Dedifferentiated amniotic fluid mesenchymal stem cell (primary cell): ENCODE data around the gene SMIM35.
"Not testable (repeated sequence)": the region's sequence is repeated elsewhere in the genome, so short reads cannot be mapped to it uniquely, and the experiment has no call there.

Source experiments
- DNase-seq: peaks from one replicate; pipeline ENCODE4 v3.0.0-alpha.2; 2016; ENCODE audit errors: extremely low spot score

The SMIM35 gene

DNA sequence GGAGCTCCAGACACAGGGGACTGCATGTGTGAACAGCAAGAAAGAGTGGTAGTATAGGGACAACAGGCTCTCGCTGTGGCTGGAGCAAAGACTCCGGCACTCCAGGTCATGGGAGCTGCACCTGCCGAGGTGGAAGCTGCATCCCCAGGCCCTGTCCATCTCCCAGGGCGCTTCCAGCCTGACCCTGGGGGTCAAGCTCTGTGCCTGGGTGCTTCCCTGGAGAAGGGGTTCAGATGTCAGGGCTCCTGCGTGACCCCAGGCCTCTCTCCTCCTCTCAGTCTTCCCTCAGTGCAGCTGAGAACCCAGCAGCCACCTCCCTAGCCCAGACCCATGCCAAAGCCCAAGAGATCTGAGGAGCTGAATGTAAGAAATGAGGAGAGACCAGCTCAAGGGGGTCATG, 6.5 kb downstream of the SMIM35 start:
- DNase-seq, result no peak

DNA sequence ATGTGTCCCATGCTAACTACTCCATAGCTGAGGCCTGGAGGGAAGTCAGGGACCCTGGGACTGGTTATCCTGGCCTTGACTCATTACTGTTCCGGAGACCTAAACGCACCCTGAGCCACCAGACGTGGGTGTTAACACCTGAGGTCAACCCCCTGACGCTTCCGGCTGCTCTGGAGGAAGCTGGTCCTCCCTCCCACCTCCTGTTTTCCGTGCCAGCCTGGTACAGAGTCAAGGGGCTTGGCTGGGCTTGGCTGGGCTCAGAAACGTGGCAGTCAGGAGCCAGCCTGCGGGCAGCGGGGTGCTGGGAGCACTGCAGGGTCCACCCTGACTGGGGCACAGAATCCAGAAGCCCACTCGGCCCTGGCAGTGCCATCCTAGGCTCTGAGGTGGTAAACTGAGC, 7.3 kb downstream of the SMIM35 start:
- no peak for DNase-seq

DNA sequence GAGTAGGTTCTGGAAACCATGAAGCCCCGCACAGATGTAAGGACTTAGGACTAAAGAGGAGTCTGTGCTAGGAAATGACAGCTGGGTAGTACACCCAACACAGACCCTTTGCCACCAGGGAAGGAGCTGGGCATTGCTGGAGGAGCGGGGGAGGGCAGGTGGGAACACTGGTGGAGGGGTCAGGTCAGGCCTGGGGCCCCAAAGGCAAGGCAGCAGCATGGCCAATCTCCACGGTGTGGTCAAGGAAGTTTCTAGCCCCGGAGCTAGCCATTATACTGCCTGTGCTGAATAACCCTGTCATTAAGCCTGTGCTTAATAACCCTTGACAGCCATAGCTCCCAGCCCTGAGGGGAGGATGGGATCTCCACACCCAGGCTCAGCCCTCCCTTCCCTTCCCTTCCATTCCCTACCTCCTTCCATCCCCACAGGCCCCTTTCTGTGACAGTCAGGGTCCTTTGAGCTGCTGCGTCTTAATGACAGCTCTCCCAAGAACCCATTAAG, 7.8 kb downstream of the SMIM35 start:
- no peak for DNase-seq

DNA sequence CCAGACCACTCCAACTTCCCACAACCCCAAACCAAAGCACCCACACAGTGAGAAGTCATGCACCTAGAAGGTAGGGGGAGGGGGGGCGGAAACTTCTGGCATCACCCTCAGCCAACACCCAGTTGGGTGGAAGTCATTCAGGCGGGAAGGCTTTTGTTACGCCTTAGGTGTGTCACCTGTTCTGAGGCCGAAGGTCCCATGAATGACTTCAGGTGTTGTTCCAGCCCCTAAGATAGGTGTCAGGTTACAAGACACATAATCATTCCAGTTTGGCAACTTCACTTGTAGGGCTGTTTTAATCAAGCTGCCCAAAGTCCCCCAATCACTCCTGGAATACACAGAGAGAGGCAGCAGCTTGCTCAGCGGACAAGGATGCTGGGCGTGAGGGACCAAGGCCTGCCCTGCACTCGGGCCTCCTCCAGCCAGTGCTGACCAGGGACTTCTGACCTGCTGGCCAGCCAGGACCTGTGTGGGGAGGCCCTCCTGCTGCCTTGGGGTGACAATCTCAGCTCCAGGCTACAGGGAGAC, 9.9 kb downstream of the SMIM35 start, which contains the start of gene TMPRSS4:
Gene TMPRSS4, plus strand, starts transcription at position 325 of the 528 bp plus-strand sequence. CDS start 225 bp downstream, outside the sequence.
- no peak for DNase-seq

DNA sequence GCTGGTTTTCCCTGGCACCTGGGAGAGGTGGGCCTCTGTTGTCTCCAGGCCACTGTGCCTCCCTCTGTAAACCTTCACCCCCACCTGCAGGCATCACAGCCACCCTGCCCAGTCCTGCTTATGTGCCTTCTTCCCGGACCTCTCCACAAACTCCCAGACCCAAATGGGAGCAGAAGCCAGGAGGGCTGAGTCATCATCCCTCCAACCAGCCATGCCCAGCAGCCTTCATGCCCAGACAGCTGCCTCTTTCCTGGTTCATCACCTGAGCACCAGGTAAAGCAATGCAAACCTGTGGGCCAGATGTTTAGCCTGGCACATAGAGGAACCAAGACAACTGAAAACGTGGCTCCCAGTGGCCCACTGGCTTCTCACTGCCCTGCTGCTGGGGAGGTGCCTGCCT, 12.0 kb downstream of the SMIM35 start:
- DNase-seq, result no peak

DNA sequence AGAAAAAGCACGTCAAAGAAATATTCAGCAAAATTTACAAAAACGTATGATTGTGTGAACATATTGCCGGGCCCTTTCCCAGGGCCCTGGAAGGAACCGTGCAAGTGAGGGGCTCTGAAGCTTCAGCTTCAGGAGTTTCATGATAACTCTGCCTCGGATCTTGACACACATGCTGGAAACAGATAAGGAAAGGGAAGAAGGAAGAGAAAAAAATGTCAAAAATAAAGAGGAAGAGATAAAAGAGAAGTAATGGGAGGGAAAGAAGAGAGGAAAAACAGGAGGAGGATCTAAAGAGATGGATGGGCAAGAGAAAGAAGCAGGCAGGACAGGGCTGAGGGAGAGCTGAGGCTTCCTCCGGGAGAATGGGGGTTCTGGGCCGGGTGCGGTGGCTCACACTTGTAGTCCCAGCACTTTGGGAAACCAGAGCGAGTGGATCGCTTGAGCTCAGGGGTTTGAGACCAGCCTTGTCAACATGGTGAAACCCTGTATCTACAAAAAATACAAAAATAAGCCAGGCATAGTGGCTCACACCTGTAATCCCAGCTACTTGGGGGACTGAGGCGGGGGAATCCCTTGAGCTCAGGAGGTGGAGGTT, 12.6 kb downstream of the SMIM35 start:
- DNase-seq, result no peak

DNA sequence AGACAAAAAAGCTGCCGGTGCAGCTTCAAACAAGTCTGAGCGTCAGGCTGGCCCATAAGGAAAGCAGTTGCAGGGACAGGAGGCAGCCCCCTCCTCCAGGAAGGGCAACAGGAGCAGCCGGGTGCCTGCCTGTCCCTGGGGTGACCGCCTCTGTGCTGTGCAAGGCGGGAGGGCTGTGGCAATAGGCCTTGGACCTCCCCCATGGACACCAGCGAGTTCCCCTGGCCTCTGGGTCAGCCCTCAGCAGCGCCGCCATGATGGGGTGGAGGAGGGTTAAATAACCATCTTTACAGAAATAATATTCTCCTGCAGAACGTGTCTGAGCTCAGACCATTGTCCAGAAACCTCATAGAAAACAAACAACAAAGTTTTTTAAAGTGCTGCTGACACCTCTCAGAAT, 13.2 kb downstream of the SMIM35 start:
- DNase-seq, result no peak

DNA sequence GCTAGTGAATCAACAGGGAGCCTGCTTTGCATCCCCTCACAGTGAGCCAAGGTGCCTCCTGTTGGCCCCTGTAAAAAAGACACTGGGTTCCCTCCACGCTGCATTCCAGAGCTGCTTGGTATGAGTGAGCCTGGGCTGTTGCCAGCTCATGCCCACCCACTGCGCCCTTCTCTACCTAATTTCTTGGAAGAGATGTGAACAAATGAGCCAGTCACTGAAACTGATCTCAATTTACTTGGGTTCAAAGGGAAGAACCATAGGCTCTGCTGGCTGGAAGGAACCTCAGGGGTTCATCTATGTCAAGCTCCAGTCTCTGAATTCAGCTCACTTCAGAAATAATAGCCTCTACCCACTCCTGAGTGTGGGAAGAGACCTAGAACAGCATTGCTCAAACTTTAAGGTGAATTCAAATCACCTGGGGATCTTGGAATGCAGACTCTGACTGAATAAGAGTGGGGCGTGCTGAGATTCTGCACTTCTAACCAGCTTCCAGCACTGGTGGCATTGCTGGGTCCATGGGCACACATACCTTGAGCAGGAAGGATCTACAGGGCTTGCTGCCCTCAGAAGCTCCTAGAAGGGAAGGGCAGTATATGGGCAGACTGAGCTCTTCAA, 15.2 kb downstream of the SMIM35 start:
- no peak for DNase-seq

DNA sequence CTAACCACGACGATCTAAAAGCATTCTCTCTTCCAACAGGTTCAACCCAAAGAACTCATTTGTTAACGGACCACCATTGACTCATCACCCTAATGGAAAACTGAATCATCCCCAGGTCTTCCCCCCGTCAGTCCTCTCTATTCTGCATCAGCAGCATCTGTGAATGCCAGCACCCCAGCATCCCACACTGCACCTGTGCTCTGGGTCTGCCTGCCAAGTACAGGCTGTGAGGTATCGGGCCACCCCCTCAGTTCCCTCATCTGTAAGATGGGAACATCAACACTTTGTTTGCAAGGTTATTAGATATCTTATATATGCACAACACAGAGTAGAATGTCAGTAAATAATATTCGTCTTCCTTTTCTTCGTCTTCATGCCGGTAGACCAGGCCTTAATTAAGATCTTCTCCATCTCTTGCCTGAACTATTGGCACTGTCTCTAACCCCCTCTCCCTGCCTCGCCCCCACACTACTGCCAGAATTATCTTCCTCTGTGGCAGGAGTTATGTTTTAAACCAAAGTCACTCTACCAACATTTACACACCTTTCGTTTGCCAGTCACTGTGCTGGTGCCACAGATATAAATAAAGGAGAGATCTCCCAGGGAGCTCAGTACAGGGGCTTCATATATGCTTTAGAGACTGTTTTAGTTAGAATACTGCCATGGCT, 17.7 kb downstream of the SMIM35 start:
- DNase-seq, result no peak

DNA sequence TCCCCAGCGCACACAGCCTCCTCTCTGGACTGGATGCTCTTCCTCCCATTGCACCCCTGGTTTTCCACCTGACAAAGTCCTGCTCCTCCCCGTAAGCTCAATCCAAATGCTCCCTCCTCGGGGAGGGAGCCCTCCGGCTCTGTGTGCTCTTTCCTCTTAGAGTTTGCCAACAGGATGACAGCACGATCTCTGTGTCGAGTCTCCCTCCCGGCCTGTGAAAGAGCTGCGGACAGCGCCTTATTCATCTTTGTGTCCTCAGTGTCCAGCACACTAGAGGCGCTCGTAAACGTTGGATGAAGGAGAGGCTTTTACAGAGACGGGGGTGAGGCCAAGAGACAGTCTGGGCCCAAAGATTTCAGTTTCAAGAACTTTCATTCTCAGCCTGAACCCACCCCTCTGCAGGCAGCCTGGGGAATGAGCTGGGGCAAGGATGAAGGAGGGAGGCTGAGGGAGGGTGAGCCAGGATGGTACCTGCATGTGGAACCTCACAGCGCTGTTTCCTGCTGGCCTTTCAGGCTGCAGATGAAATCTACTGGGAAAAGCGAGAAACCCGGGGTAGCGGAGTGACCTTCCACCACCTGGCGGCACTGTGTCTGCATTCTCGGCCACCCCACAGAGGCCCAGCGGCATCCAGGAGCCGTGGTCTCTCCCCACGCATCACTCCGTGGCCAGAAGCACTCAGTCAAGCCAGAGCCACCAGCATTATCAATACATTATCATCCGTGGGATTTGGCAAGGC, 18.4 kb downstream of the SMIM35 start:
- DNase-seq, result no peak

DNA sequence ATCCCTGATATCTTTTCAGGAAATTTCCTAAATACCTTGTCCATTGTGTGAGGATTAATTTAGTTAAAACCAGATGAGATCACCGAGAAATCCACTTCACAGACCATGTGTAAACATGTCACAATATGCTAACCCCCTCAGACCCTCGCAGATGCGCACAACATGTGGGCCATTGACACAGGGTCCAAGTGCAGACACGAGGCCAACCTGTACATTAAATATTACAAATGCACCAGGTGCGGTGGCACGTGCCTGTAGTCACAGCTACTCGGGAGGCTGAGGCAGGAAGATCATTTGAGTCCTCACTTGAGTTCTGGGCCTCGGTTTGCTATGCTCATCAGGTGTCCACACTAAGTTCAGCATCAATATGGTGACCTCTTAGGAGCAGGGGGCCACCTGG, 19.8 kb downstream of the SMIM35 start:
- no peak for DNase-seq

DNA sequence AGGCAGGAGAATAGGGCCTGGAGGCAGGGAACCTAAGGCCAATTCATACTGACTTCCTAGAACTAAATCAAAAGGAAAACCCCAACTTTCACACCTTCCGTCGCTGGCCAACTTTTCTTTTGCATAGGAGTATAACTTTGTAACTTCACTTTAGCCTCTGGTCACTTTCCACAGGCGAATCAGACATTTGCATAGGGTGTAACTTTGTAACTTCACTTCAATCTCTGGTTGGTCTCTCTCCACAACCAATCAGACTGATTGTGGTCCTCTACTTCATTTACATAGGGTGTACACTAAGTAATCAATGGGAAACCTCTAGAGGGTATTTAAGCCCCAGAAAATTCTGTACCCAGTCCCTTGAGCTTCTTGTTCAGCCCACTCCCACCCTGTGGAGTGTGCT, 21.4 kb downstream of the SMIM35 start:
- no peak for DNase-seq

DNA sequence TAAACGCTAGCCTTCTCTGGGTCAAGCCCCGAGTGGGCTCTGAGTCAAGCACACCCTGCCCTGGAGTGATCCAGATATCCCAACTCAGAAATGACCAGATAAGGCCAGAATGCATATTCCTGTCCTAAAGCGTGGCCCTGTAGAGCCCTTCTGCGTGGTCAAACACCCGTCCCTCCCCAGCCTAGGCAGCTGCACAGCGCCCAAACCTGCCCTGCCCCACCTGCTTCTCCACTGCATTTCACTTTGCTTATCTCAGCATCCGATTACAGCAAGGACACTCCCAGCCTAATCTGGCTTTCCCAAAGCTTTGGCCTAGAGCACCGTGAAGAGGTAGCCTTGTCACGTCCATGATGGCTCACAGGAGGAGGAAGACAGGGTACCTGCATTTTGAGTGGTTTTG, 21.8 kb downstream of the SMIM35 start:
- DNase-seq, result no peak

DNA sequence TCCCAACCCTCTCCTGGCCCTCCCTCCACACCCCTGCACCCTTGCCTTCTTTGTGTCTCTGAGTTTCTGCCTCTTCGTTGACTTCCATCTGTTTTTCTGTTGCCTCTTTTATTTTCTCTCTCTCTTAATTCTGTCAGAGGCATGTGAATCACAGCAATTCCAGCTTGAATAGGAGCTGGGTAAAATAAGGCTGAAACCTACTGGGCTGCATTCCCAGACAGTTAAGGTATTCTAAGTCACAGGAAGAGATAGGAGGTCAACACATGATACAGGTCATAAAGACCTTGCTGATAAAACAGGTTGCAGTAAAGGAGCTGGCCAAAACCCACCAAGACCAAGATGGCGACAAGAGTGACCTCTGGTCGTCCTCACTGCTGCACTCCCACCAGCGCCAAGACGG, 24.1 kb downstream of the SMIM35 start:
- DNase-seq, result not testable (repeated sequence)

DNA sequence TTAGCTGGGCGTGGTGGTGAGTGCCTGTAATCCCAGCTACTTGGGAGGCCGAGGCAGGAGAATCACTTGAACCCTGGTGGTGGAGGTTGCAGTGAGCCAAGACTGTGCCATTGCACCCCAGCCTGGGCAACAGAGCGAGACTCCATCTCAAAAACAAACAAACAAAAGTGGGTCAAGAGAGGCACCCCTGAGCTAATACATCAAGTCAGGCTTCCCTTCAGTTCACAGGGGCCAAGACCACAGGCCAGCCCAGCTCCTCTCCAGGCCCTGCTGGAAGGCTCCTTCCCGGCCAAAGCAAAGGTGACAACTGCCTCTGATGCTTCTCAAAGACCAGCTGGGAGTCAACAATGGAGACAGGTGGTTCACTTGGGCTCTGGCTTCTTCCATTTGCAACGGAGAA, 24.6 kb downstream of the SMIM35 start:
- not testable (repeated sequence) for DNase-seq

DNA sequence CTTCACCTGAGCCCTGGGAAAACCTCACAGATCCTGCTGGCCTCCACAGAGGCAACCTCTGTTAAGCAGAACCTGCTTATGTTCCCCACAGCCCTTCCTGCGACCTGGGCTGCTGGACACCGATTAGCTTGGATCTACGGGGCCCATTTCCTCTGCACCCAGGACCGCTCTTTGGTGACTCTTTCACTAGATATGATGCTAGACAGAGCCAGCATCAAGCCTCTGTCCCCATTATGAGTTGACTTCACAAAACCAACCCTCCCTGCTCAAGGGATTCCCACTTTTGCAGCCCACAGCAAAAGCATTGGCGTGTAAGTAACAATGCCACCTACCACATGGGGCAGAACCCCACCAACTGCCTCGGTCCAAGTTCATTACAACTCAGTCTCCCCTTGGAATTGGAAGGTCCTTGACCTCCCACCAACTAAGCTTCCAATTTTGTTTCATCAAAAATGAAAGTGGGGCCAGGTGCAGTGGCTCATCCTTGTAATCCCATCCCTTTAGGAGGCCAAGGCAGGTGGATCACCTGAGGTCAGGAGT, 25.1 kb downstream of the SMIM35 start:
- no peak for DNase-seq

DNA sequence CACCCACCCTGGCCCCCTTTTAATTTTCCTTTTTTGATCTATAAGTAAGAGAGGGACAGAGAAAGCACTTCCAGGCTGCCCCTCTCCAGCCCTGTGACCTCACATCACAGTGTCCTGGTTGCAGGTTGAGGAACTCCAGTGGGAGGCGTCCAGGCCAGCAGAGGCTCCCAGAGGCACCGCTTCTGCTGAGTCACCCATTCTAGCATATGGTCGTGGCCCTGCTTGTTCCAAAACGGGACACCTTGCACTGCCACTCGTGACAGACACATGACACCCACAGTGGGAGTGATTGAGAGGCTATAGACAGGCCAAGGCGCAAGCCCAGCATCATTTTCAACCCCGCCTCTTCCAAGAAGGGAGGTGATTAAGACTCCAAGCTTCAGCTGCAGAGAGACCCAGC, 25.9 kb downstream of the SMIM35 start:
- DNase-seq, result no peak

DNA sequence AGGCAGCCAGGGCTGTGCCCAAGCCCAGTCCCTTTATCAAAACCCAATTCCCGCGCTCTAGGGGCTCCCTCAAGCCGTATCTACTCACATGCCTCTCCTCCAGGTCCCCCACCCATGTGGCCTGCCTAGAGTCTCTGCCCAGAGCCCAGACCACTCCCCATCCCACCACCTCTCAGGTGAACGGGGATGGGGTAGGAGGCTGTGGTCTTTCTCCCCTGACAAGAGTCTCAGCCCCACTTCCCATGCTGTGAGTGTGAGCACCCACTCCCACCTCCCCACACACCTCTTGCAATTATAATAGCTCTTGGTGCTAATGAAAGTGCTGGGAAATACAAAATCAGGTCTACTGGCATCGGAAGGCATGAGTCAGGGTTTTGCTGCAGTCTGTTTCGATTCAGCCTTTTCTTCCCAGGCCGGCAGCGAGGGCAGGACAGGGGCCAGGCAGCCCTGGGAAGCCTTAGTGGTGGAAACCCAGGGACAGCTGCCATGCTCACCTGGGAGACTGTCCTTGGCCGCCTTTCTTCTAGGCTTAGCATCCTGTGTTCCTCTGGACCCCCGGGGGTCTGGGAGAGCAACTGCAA, 26.6 kb downstream of the SMIM35 start:
- DNase-seq, result no peak

DNA sequence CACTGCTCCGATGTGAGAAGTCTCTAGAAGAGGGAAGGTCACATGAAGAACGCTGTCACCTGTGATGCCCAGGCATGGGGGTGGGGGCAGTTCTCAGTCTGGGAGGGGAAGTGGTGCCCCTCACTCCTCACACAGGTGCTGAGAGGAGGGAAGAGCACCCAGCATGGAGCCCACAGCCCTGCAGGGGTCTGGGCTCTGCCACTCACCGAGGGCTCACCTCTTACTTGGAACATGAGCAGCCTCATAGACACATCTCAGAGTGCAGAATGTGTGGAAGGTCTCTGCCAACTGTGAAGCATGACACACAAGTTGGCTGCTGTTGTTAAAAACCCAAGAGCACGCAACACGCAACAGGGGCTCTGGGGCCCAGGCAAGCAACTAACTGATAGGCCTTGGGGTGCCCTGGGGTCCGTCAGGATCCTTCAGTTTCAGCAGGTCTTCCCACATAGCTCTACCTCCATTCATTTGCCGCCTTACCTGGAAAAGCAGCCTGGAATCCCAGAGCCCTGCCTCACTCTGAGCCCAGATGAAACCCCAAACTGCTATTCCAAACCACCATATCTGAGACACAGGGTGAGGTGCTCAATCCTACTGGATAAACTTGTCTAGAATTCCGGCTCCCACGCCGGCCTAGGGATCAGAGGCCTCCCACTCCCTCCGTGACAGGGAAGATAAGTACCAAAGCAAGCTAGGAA, 27.4 kb downstream of the SMIM35 start:
- DNase-seq, result no peak

DNA sequence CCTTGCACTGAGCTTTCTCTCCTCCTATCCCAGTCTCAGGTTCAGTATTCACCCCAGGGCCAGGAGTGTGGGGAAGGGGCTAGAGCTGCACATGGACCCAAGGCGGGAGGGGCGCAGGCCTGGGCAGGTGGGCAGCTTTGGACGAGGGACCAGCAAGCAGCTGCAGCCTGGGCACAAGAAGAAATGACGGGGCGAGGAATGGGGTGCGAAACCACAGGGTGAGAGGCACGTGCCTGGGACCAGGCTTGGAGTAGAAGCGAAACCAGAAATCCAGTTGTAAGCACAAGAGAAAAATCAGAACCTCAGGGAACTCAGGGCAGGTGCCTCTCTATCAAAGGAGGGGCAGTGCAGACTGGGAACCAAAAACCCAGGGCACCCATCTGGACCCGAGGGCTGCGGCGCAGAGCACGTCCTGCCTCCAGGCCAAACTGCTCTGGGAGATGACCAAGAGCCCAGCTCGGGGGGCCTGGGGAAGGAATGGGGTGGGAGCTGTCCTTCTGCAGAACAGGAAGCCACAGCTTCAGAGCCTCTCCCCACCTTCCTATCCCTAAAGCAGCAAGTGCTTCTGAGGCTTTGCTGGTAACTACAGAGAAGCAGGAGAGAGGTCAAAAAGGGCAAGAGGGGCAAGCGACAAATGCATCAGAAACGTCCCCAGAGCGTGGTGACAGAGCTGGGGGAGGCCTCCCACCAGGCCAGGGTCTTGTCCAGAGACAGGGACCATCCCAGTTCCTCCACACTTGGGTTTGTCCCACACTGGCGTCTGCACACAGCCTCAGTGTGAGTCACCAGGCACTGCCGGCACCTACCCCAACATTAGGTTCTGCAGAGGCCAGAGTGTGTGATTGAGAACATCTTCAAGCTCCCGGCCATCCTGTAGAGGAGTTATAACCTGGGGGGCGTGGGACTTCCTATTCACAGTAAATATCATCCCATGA, 28.2 kb downstream of the SMIM35 start:
- DNase-seq, result no peak
